Measurements from ENCODE around the gene TSR3. TPM values are rescaled to one million over a fixed set of nuclear protein-coding genes. Genes with fewer than 3 reads are reported as not detected.

The TSR3 gene
- total RNA-seq, 1 experiment from 2014 or later: 58.8 TPM

- Histone ChIP-seq H2BK15ac (ENCODE audit: low read depth, low read length) (no peak overlapping the region), H2AK5ac (ENCODE audit: insufficient read length, low read length) (no peak overlapping the region), H3K27ac (ENCODE audit: insufficient read length, low read depth, low read length) (no peak overlapping the region), H3K23ac (ENCODE audit: insufficient read length, low read depth, low read length) (no peak overlapping the region), H2BK20ac (ENCODE audit: low read depth, low read length, poor library complexity, severe bottlenecking) (no peak overlapping the region), H4K91ac (ENCODE audit: insufficient read length, low read depth, low read length) (no peak overlapping the region), H2BK12ac (ENCODE audit: insufficient read length, low read depth, low read length) (no peak overlapping the region), H2AFZ (ENCODE audit: low read length) (no peak overlapping the region), H4K5ac (ENCODE audit: insufficient read length, low read depth, low read length) (no peak overlapping the region), H3K79me1 (ENCODE audit: insufficient read depth, low read depth, low read length, poor library complexity, severe bottlenecking) (no peaks in the 10 kb centered on the region), H3K27me3 (ENCODE audit: insufficient read depth, low read length) (no peaks in the 10 kb centered on the region), H3K56ac (ENCODE audit: insufficient read length, low read depth, low read length) (no peak overlapping the region), H4K8ac (replicated peaks; ENCODE audit: insufficient read length, low read depth, low read length) (no peak overlapping the region), H3K9me3 (ENCODE audit: control insufficient read depth, low read depth, low read length) (no peaks in the 10 kb centered on the region), H3T11ph (ENCODE audit: low read length) (no peak overlapping the region), H3K14ac (ENCODE audit: insufficient read depth, low read length) (no peak overlapping the region), H2BK120ac (ENCODE audit: low read depth, low read length, poor library complexity, severe bottlenecking) (no peak overlapping the region), H3K18ac (ENCODE audit: insufficient read length, low read depth, low read length) (no peak overlapping the region), H3K4ac (ENCODE audit: low read depth, low read length) (no peak overlapping the region), H3K4me2 (ENCODE audit: insufficient read depth, insufficient read length, low read length) (no peak overlapping the region), H3K79me2 (ENCODE audit: insufficient read depth, low read length) (0 out of 2 replicates have a peak, but pooled peaks cover 2% of the 10 kb centered on the region), H3K9ac (ENCODE audit: extremely low read depth, insufficient read length, low read length) (no peak overlapping the region), H3K23me2 (ENCODE audit: insufficient read length, low read depth, low read length, poor library complexity, severe bottlenecking) (no peaks in the 10 kb centered on the region), H2BK5ac (ENCODE audit: insufficient read length, low read length) (no peak overlapping the region), H4K20me1 (ENCODE audit: control insufficient read depth, insufficient read depth, insufficient read length) (no peaks in the 10 kb centered on the region), H3K4me1 (ENCODE audit: insufficient read depth, low read length) (no peaks in the 10 kb centered on the region)
- Mint-ChIP-seq H3K4me3 (no peak overlapping the region), H3K27ac (no peak overlapping the region), H3K9me3 (no peaks in the 10 kb centered on the region), H3K27me3 (ENCODE audit: low read depth) (no peaks in the 10 kb centered on the region), H3K4me1 (no peaks in the 10 kb centered on the region), H3K36me3 (ENCODE audit: insufficient read depth in 1 of 3, low read depth in 3 of 3) (peaks cover 16 to 46% (median 33%) of the 10 kb centered on the region in 3 experiments; a peak in 6 of 7 replicates)
- WGBS (ENCODE audit: extremely low coverage, insufficient read length, low lambda C conversion rate): no CpG with 5 or more reads among the region's 43 CpGs
- TF ChIP-seq CTCF (conservative IDR thresholded peaks at IDR 0.05): no peak
- no peak for DNase-seq
Measured at GRCh38 chr16:1361685-1362360, 10.1 kb upstream of the TSR3 start.
